HL-60 (cell line): Measurements from ENCODE around the gene PA2G4.
"Not testable (repeated sequence)": the region's sequence is repeated elsewhere in the genome, so short reads cannot be mapped to it uniquely, and the experiment has no call there.

Experiments used
- DNase-seq, 2 experiments: peaks; one replicate each; pipeline ENCODE4 v3.0.0-alpha.2; 2010 to 2020; ENCODE audit warnings: low read depth in 1 of 2, low spot score in 1 of 2
- H3K27ac ChIP-seq: fragments of 250-450 bp; sonication (Bioruptor Pico); replicated peaks from 2 replicates; pipeline ENCODE4 v1.5.1; 2020; ENCODE audit warnings: mild to moderate bottlenecking, moderate library complexity
- H3K27me3 ChIP-seq: fragments of 250-450 bp; sonication (Bioruptor Pico); 2 replicates; pipeline ENCODE4 v1.5.1; 2021; ENCODE audit warnings: mild to moderate bottlenecking, moderate library complexity; ENCODE audit not compliant: insufficient read depth, poor library complexity, severe bottlenecking
- H3K4me3 ChIP-seq: replicated peaks from 2 replicates; pipeline ENCODE4 v1.5.1; 2011; ENCODE audit warnings: mild to moderate bottlenecking, control low read depth, low read length; ENCODE audit not compliant: insufficient read depth
- GABPA ChIP-seq: IDR thresholded peaks from 2 replicates; pipeline ENCODE4 v1.6.1; 2012; ENCODE audit warnings: low read depth
- POLR2AphosphoS5 ChIP-seq: IDR thresholded peaks from 2 replicates; pipeline ENCODE4 v1.6.1; 2012; ENCODE audit warnings: low read depth
- SPI1 ChIP-seq: IDR thresholded peaks from 2 replicates; pipeline ENCODE4 v1.6.1; 2012; ENCODE audit warnings: low read depth, mild to moderate bottlenecking, borderline replicate concordance
- TF ChIP-seq, protein P1 (sequence below): IDR thresholded peaks from one replicate; pipeline ENCODE4 v1.5.1; 2011; ENCODE audit warnings: low read length, control low read depth, inconsistent platforms; ENCODE audit not compliant: insufficient read depth
- TF ChIP-seq, protein P2 (sequence below): IDR thresholded peaks from 2 replicates; pipeline ENCODE4 v1.6.1; 2012; ENCODE audit warnings: low read depth; ENCODE audit not compliant: insufficient replicate concordance

PA2G4 gene

DNA sequence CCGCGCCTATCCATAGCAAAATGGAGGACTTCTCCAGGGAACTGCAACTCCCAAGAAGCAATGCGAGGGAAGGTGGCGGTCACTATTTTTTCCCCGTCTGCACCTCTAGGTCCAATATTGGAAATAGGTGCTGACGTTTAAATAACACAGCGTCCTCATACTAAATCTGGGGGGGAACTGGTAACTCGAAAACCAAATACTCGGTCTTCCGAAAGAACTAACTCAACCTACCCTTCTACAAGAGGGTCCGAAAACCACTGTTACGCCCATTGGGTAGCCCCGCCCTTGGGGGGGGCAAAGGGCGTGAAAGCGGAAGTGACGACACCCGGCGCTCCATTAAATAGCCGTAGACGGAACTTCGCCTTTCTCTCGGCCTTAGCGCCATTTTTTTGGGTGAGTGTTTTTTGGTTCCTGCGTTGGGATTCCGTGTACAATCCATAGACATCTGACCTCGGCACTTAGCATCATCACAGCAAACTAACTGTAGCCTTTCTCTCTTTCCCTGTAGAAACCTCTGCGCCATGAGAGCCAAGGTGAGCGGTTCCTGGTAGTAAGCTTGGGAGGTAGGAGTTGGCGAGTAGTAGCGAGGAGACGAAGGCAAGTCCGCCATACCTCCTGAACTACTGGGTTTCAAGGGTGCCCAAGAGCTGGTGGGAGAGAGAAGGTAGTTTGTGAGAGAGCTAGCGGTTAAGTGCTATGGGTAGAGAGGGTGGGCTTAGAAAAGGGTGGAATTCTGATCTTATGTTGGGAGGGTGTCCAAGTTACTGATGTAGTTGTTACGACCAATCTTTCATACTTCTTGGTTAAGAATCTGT, 12.1 kb downstream of the PA2G4 start, which contains the start of gene RPL41:
TSS of gene RPL41 (plus strand) at position 367 of the 815 bp plus-strand sequence.
- Histone ChIP-seq H3K27me3 (no peaks in the 10 kb centered on the region), H3K4me3 (peak within 1 kb of the TSS; percentile 70), H3K27ac (peak within 1 kb of the TSS; percentile 96)
- TF ChIP-seq POLR2AphosphoS5 = peak; percentile 99
- TF ChIP-seq GABPA = peak; percentile 84
- TF ChIP-seq, protein P1, sequence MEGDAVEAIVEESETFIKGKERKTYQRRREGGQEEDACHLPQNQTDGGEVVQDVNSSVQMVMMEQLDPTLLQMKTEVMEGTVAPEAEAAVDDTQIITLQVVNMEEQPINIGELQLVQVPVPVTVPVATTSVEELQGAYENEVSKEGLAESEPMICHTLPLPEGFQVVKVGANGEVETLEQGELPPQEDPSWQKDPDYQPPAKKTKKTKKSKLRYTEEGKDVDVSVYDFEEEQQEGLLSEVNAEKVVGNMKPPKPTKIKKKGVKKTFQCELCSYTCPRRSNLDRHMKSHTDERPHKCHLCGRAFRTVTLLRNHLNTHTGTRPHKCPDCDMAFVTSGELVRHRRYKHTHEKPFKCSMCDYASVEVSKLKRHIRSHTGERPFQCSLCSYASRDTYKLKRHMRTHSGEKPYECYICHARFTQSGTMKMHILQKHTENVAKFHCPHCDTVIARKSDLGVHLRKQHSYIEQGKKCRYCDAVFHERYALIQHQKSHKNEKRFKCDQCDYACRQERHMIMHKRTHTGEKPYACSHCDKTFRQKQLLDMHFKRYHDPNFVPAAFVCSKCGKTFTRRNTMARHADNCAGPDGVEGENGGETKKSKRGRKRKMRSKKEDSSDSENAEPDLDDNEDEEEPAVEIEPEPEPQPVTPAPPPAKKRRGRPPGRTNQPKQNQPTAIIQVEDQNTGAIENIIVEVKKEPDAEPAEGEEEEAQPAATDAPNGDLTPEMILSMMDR = no peak
- TF ChIP-seq, protein P2, sequence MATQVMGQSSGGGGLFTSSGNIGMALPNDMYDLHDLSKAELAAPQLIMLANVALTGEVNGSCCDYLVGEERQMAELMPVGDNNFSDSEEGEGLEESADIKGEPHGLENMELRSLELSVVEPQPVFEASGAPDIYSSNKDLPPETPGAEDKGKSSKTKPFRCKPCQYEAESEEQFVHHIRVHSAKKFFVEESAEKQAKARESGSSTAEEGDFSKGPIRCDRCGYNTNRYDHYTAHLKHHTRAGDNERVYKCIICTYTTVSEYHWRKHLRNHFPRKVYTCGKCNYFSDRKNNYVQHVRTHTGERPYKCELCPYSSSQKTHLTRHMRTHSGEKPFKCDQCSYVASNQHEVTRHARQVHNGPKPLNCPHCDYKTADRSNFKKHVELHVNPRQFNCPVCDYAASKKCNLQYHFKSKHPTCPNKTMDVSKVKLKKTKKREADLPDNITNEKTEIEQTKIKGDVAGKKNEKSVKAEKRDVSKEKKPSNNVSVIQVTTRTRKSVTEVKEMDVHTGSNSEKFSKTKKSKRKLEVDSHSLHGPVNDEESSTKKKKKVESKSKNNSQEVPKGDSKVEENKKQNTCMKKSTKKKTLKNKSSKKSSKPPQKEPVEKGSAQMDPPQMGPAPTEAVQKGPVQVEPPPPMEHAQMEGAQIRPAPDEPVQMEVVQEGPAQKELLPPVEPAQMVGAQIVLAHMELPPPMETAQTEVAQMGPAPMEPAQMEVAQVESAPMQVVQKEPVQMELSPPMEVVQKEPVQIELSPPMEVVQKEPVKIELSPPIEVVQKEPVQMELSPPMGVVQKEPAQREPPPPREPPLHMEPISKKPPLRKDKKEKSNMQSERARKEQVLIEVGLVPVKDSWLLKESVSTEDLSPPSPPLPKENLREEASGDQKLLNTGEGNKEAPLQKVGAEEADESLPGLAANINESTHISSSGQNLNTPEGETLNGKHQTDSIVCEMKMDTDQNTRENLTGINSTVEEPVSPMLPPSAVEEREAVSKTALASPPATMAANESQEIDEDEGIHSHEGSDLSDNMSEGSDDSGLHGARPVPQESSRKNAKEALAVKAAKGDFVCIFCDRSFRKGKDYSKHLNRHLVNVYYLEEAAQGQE = peak; percentile 81
- TF ChIP-seq SPI1 = peak; percentile 83
- DNase-seq = peak; percentile 92

DNA sequence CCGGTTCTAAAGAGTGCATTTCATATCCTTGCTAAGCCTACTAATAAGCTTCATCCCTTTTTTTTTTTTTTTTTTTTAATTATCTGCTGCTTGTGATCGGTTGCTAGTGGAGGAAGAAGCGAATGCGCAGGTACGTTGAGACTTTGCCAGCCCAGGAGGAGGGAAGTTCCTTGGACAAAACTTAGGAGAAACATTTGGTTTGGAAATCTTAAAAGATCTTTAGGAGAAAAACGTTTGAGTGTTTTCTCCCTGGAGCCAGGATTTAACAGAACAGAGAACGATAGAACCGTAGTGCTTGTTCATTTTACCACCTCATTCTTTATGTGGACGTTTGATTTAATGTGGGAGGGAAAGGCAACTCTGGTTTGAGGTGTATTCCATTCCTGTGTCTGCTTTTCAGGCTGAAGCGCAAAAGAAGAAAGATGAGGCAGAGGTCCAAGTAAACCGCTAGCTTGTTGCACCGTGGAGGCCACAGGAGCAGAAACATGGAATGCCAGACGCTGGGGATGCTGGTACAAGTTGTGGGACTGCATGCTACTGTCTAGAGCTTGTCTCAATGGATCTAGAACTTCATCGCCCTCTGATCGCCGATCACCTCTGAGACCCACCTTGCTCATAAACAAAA, 12.8 kb downstream of the PA2G4 start:
- not testable (repeated sequence) for DNase-seq, H3K27me3 ChIP-seq
- peak overlapping the region; percentile 70 for H3K4me3 ChIP-seq
- H3K27ac ChIP-seq = peak overlapping the region; percentile 96

DNA sequence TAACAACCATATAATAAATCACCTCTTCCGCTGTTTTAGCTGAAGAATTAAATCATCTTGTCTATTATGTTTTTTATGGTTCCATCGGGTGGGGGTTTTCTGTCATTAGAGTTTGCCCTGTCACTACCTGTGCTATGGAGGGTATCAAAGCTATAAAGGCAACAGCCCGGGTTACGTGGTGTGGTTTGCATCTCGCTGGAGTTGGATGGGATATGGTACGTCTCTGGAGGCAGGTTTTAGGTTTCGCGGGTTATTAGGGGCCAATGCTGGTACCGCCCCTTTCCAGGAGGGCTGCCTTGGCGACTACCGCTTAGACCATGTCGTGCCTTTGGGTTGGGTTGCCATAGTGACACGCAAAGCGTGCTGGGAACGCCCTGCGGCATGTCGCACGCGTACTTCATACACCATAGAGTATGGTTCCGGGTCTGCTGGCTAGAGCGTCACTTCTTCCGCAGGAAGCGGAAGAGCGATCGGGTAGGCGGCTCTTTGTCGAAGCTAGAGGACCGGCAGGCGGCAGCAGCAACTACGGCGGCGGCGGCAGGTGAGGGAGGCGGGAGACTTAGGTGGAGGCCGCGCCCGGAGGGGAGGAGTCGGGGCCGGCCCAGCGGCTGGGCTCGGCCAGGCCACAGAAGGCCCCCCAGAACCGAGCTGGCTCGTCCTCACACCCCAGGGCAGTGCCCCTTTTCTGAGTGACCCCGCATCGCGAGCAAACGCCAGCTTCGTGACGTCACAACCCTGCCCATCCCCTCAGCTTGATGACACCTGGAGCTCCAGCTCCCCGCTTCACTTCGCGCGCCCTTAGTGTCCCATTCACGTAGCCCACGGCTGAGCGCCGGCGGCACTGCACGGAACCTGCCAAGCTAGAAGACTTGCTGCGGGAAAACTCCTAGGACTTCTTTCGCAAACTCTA, 13.7 kb downstream of the PA2G4 start, which contains the start of gene ZC3H10:
TSS of gene ZC3H10 (plus strand) at position 489 of the 910 bp plus-strand sequence. CDS start 2,297 bp downstream, outside the sequence.
- peak within 1 kb of the TSS; percentile 96 for H3K27ac ChIP-seq
- no peaks in the 10 kb centered on the region for H3K27me3 ChIP-seq
- peak; percentile 100 for TF ChIP-seq POLR2AphosphoS5
- peak; percentile 98 for TF ChIP-seq GABPA
- TF ChIP-seq, protein P2 = no peak
- peak; percentile 65; the same call in 1 of the 2 replicates for TF ChIP-seq SPI1
- DNase-seq = peak; percentile 99 to 100
- peak within 1 kb of the TSS; percentile 70 for H3K4me3 ChIP-seq

DNA sequence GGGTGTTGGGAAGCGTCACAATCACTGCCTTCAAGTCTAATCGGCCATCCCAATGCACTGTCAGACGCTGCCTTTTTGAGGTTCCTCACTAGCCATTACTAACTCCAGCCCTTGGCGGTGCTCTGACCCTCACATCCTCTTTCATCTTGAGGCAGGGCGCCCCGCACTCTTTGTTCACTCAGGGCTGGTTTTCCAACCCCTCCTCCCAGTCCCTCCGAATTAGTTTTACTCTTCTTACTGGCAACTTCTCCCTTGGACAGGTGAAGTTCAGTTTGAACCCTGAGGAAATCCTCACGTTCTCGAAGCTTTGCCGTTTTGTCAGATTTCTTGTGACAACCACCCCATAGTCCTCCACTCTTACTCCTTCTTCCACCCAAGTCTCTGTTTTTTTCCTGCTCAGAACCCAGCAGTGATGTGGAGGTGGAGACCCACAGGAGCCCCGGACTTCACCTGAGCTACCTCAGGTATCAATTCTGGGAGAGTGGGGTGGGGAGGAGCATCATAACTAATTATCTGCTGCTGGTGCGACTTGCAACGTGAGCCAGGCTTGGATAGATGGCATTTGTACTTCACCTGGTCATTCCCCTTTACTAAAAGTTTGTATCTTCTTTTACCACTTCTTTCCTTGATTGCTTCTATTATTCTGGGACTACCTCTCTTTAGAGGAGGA, 14.5 kb downstream of the PA2G4 start:
- Histone ChIP-seq H3K4me3 (peak overlapping the region; percentile 70), H3K27me3 (no peaks in the 10 kb centered on the region), H3K27ac (peak overlapping the region; percentile 96)
- TF ChIP-seq SPI1 = no peak
- TF ChIP-seq POLR2AphosphoS5 = no peak
- TF ChIP-seq, protein P1 = no peak
- TF ChIP-seq, protein P2 = no peak
- DNase-seq = no peak
